ENCODE results near the gene P4HA1.
"Not testable (repeated sequence)": the region's sequence is repeated elsewhere in the genome, so short reads cannot be mapped to it uniquely, and the experiment has no call there.

Gene P4HA1

GRCh38 chr10:73032536-73032935 lies 64.1 kb downstream of the P4HA1 start:
- no peak for TF ChIP-seq TAF1 (IDR thresholded peaks at IDR 0.05; ENCODE audit: borderline replicate concordance, low read depth, low read length)
- TF ChIP-seq POLR2A (IDR thresholded peaks at IDR 0.05; ENCODE audit: low read depth, low read length): no peak
- TF ChIP-seq POLR2AphosphoS5 (IDR thresholded peaks at IDR 0.05; ENCODE audit: low read depth, low read length): no peak
- FAIRE-seq (no peak), DNase-seq (ENCODE audit: insufficient read length) (no peak)

- not testable (repeated sequence) for DNase-seq (ENCODE audit: insufficient read length); FAIRE-seq
Observed at GRCh38 chr10:73026623-73027022, 70.0 kb downstream of the P4HA1 start.

DNA sequence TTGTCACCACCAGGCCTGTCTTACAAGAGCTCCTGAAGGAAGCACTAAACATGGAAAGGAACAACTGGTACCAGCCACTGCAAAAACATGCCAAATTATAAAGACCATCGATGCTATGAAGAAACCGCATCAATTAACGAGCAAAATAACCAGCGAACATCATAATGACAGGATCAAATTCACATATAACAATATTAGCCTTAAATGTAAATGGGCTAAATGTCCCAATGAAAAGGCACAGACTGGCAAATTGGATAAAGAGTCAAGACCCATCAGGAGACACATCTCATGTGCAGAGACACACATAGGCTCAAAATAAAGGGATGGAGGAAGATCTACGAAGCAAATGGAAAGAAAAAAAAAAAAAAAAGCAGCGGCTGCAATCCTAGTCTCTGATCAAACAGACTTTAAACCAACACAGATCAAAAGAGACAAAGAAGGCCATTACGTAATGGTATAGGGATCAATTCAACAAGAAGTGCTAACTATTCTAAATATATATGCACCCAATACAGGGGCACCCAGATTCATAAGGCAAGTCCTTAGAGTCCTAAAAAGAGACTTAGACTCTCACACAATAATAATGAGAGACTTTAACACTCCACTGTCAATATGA lies 73.1 kb downstream of the P4HA1 start:
- FAIRE-seq; DNase-seq (ENCODE audit: insufficient read length): not testable (repeated sequence)

DNA sequence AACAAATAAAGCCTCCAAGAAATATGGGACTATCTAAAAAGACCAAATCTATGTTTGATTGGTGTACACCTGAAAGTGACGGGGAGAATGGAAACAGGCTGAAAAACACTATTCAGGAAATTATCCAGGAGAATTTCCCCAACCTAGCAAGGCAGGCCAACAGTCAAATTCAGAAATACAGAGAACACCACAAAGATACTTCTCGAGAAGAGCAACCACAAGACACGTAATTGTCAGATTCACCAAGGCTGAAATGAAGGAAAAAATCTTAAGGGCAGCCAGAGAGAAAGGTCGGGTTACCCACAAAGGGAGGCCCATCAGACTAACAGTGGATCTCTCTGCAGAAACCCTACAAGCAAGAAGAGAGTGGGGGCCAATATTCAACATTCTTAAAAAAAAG lies 73.7 kb downstream of the P4HA1 start:
- not testable (repeated sequence) for FAIRE-seq; DNase-seq (ENCODE audit: insufficient read length)

- not testable (repeated sequence) for DNase-seq (ENCODE audit: insufficient read length); FAIRE-seq
Observed at GRCh38 chr10:73021538-73022164, 75.0 kb downstream of the P4HA1 start.

GRCh38 chr10:73021050-73021449 lies 75.6 kb downstream of the P4HA1 start:
- FAIRE-seq: no peak

GRCh38 chr10:73019100-73019499 lies 77.6 kb downstream of the P4HA1 start:
- no peak for FAIRE-seq

More at GRCh38 chr10:73021050-73021449, 75.6 kb downstream of the P4HA1 start:
- TF ChIP-seq POLR2A (IDR thresholded peaks at IDR 0.05; ENCODE audit: low read depth, low read length): no peak
- no peak for TF ChIP-seq TAF1 (IDR thresholded peaks at IDR 0.05; ENCODE audit: borderline replicate concordance, low read depth, low read length)
- TF ChIP-seq POLR2AphosphoS5 (IDR thresholded peaks at IDR 0.05; ENCODE audit: low read depth, low read length): no peak
- no peak for DNase-seq (ENCODE audit: insufficient read length)

DNA sequence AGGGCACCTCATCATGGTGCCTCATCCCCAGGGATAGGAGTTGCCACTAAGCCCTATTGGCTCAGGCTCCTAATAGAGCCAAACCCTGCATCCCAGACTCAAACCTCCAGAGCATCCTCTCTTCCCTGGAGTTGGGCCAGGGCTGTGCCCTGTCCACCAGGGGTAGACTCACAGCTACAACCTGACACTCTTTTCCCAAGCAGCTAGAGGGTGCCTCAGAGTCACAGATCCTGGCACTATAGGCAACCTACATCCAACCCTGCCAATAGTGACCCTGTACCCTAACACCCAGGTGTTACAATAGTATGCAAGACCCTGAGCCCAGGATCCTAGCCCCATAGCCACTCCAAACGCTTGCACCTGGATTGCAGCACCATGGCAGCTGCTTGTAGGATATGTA lies 78.0 kb downstream of the P4HA1 start:
- FAIRE-seq: no peak
- TF ChIP-seq TAF1 (IDR thresholded peaks at IDR 0.05; ENCODE audit: borderline replicate concordance, low read depth, low read length): no peak
- TF ChIP-seq POLR2A (IDR thresholded peaks at IDR 0.05; ENCODE audit: low read depth, low read length): no peak
- TF ChIP-seq POLR2AphosphoS5 (IDR thresholded peaks at IDR 0.05; ENCODE audit: low read depth, low read length): no peak
- DNase-seq (ENCODE audit: insufficient read length): no peak

More at GRCh38 chr10:73019100-73019499, 77.6 kb downstream of the P4HA1 start:
- TF ChIP-seq POLR2A (IDR thresholded peaks at IDR 0.05; ENCODE audit: low read depth, low read length): no peak
- no peak for DNase-seq (ENCODE audit: insufficient read length)

GRCh38 chr10:73017955-73018480 lies 78.6 kb downstream of the P4HA1 start:
- DNase-seq (ENCODE audit: insufficient read length): no peak
- no peak for FAIRE-seq
- TF ChIP-seq TAF1 (IDR thresholded peaks at IDR 0.05; ENCODE audit: borderline replicate concordance, low read depth, low read length) (no peak), POLR2AphosphoS5 (IDR thresholded peaks at IDR 0.05; ENCODE audit: low read depth, low read length) (no peak), POLR2A (IDR thresholded peaks at IDR 0.05; ENCODE audit: low read depth, low read length) (no peak)

DNA sequence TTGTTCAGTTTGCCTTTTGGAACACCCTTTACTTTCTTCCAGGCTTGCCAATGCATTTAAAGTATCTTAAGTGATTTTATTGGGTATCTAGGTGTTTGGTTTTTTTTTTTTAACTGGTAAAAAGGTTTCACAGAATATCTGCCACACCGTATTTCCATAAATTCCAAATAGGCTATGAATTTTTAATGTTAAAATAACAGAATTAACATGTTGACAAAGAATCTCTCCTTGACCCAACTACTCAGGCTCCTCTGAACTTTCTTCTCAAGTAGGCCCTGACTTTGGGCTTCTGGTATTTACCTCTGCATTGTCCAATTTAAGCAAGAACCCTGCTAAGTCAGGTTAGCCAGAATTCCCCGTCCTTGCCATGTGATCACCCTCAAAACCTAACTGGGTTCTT lies 80.9 kb downstream of the P4HA1 start:
- TF ChIP-seq POLR2A (IDR thresholded peaks at IDR 0.05; ENCODE audit: low read depth, low read length): no peak
- no peak for TF ChIP-seq TAF1 (IDR thresholded peaks at IDR 0.05; ENCODE audit: borderline replicate concordance, low read depth, low read length)
- TF ChIP-seq POLR2AphosphoS5 (IDR thresholded peaks at IDR 0.05; ENCODE audit: low read depth, low read length): no peak
- DNase-seq (ENCODE audit: insufficient read length) (no peak), FAIRE-seq (no peak)

- DNase-seq (ENCODE audit: insufficient read length) (no peak), FAIRE-seq (no peak)
- TF ChIP-seq POLR2A (IDR thresholded peaks at IDR 0.05; ENCODE audit: low read depth, low read length): no peak
- TF ChIP-seq POLR2AphosphoS5 (IDR thresholded peaks at IDR 0.05; ENCODE audit: low read depth, low read length): no peak
- TF ChIP-seq TAF1 (IDR thresholded peaks at IDR 0.05; ENCODE audit: borderline replicate concordance, low read depth, low read length): no peak
Observed at GRCh38 chr10:73003822-73004221, 92.8 kb downstream of the P4HA1 start.

- TF ChIP-seq POLR2AphosphoS5 (IDR thresholded peaks at IDR 0.05; ENCODE audit: low read depth, low read length) (0 out of 2 replicates have a peak, but pooled peaks have one; percentile 33), POLR2A (IDR thresholded peaks at IDR 0.05; ENCODE audit: low read depth, low read length) (0 out of 2 replicates have a peak, but pooled peaks have one; percentile 14), TAF1 (IDR thresholded peaks at IDR 0.05; ENCODE audit: borderline replicate concordance, low read depth, low read length) (no peak)
- DNase-seq (ENCODE audit: insufficient read length) (no peak), FAIRE-seq (no peak)
Observed at GRCh38 chr10:73000973-73001372, 95.7 kb downstream of the P4HA1 start.

GRCh38 chr10:72997099-72997498 lies 99.6 kb downstream of the P4HA1 start:
- no peak for TF ChIP-seq TAF1 (IDR thresholded peaks at IDR 0.05; ENCODE audit: borderline replicate concordance, low read depth, low read length)
- TF ChIP-seq POLR2AphosphoS5 (IDR thresholded peaks at IDR 0.05; ENCODE audit: low read depth, low read length): no peak
- no peak for TF ChIP-seq POLR2A (IDR thresholded peaks at IDR 0.05; ENCODE audit: low read depth, low read length)
- FAIRE-seq (no peak), DNase-seq (ENCODE audit: insufficient read length) (no peak)

- DNase-seq (ENCODE audit: insufficient read length); FAIRE-seq: not testable (repeated sequence)
Observed at GRCh38 chr10:72995459-72995858, 101.2 kb downstream of the P4HA1 start.

DNA sequence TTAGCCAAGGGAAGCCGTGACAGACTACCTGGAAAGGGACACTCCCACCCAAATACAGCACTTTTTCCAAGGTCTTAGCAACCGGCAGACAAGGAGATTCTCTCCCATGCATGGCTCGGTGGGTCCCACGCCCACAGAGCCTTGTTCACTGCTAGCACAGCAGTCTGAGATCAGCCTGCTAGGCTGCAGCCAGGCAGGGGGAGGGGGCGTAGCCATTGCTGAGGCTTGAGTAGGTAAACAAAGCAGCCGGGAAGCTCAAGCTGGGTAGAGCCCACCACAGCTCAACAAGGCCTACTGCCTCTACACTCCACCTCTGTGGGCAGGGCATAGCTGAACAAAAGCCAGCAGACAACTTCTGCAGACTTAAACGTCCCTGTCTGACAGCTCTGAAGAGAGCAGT lies 106.9 kb downstream of the P4HA1 start:
- FAIRE-seq: not testable (repeated sequence)

GRCh38 chr10:72984618-72985017 lies 112.0 kb downstream of the P4HA1 start:
- not testable (repeated sequence) for DNase-seq (ENCODE audit: insufficient read length); FAIRE-seq

More for the DNA sequence above, 106.9 kb downstream of the P4HA1 start:
- not testable (repeated sequence) for DNase-seq (ENCODE audit: insufficient read length)
